Measurements from ENCODE around the gene TANC1. TPM values are rescaled to one million over a fixed set of nuclear protein-coding genes. Genes with fewer than 3 reads are reported as not detected.
A peak's percentile ranks its signal among the peaks of the same experiment; 100 is the strongest.

The TANC1 gene
- total and polyA plus RNA-seq, 4 experiments from 2014 or later, result 0.35 to 0.79 (median 0.50) TPM; not detected in 1

DNA sequence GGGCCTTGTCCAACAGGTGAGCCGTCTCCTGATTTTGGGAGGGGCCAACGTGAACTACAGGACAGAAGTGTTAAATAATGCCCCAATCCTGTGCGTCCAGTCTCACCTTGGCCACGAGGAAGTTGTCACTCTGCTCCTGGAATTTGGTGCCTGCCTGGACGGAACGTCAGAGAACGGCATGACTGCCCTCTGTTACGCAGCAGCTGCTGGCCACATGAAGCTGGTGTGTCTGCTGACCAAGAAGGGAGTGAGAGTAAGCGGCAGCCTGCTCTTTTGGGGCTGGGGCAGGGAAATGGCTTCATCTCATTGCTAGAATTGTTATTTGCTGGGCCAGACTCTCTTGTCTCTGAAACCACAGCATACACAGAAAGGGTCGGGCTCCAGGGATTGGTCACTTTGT is 225.8 kb downstream of the TANC1 start:
- CTCF ChIA-PET (ENCODE audit: partially characterized antibody), result no interaction called here
- Mint-ChIP-seq H3K27ac (no peak overlapping the region), H3K4me1 (peaks cover 0 to 6% (median under 1%) of the 10 kb centered on the region in 4 donors), H3K4me3 (no peak overlapping the region), H3K9me3 (no peaks in the 10 kb centered on the region), H3K27me3 (peaks cover 0 to 1% of the 10 kb centered on the region in 2 donors), H3K36me3 (no peaks in the 10 kb centered on the region)
- Histone ChIP-seq H3K4me3 (ENCODE audit: low read length in 2 of 2) (no peak overlapping the region), H3K9me3 (ENCODE audit: control insufficient read depth in 1 of 2, low read length in 2 of 2) (no peaks in the 10 kb centered on the region), H3K27me3 (ENCODE audit: insufficient read depth, low read length) (no peaks in the 10 kb centered on the region), H3K36me3 (ENCODE audit: insufficient read depth, low read length) (no peaks in the 10 kb centered on the region), H3K27ac (ENCODE audit: low read depth, low read length) (no peak overlapping the region), H3K4me1 (ENCODE audit: insufficient read depth, low read length) (no peaks in the 10 kb centered on the region)
- intact Hi-C loops (cut with micrococcal nuclease), result no loop called here
- DNase-seq, result no peak
- POLR2A ChIA-PET (ENCODE audit: partially characterized antibody), result no interaction called here

DNA sequence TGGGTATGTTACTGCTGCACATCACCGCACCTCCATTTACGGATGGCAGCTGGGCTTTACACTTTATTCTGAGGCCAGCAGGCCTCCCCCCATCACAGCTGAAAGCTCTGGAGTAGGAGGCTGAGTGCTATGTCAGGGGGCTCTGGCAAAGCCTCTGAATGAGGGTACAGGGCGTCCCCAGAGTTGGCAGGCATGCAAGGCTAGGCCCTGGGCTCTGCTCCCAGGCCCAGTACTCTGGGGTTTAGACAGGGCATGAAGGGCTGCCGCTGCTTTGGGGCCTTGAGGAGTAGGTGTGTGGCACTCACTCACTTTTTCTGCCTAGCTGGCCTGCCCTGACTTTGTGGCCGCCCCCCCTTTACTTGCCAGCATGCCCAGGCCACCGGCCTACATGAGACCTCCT is 227.3 kb downstream of the TANC1 start:
- Mint-ChIP-seq H3K36me3 (no peaks in the 10 kb centered on the region), H3K27ac (no peak overlapping the region), H3K4me1 (peaks cover 0 to 21% (median 2%) of the 10 kb centered on the region in 4 donors), H3K4me3 (no peak overlapping the region), H3K27me3 (peaks cover 0 to 1% of the 10 kb centered on the region in 2 donors), H3K9me3 (no peaks in the 10 kb centered on the region)
- H3K4me1 ChIP-seq (ENCODE audit: insufficient read depth, low read length), result no peaks in the 10 kb centered on the region
- CTCF ChIA-PET (ENCODE audit: partially characterized antibody), result no interaction called here
- POLR2A ChIA-PET (ENCODE audit: partially characterized antibody), result no interaction called here
- H3K27ac ChIP-seq (ENCODE audit: low read depth, low read length), result no peak overlapping the region
- H3K27me3 ChIP-seq (ENCODE audit: insufficient read depth, low read length), result no peaks in the 10 kb centered on the region
- H3K9me3 ChIP-seq (ENCODE audit: control insufficient read depth in 1 of 2, low read length in 2 of 2), result no peaks in the 10 kb centered on the region
- intact Hi-C loops (cut with micrococcal nuclease), result no loop called here
- no peaks in the 10 kb centered on the region for H3K36me3 ChIP-seq (ENCODE audit: insufficient read depth, low read length)
- no peak for DNase-seq
- H3K4me3 ChIP-seq (ENCODE audit: low read length in 2 of 2), result no peak overlapping the region

DNA sequence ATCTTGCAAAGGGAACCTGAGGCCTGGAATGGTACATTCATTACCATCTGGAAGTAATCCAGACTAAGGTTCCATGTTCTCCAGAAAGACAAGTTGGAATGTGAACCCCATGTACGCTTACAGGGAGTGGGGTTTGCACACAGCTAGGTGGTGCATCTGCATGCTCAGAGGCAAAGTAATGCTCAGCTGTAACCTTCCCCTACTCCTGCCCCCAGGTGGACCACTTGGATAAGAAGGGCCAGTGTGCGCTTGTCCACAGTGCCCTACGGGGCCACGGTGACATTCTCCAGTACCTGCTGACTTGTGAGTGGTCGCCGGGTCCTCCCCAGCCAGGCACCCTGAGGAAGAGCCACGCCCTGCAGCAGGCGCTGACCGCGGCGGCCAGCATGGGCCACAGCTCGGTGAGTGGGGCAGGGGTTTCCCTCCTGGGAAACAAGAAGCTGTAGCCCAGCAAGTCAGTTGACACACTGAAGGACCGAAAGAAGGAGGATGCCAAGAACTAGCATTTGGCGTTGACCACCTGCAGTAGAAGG is 228.0 kb downstream of the TANC1 start:
- Mint-ChIP-seq H3K27me3 (peaks cover 0 to 1% of the 10 kb centered on the region in 2 donors), H3K9me3 (no peaks in the 10 kb centered on the region), H3K4me3 (no peak overlapping the region), H3K27ac (no peak overlapping the region), H3K36me3 (no peaks in the 10 kb centered on the region), H3K4me1 (peaks cover 4 to 28% (median 8%) of the 10 kb centered on the region in 4 donors)
- no peak for DNase-seq
- CTCF ChIA-PET (ENCODE audit: partially characterized antibody), result interaction anchor here (1.4 kb wide), 1 partner anchor 13 kb away, joined by 3 read pairs; no protein-coding TSS in a partner anchor
- Histone ChIP-seq H3K9me3 (ENCODE audit: control insufficient read depth in 1 of 2, low read length in 2 of 2) (no peaks in the 10 kb centered on the region), H3K27ac (ENCODE audit: low read depth, low read length) (no peak overlapping the region), H3K4me1 (ENCODE audit: insufficient read depth, low read length) (peaks cover 7% of the 10 kb centered on the region), H3K4me3 (ENCODE audit: low read length in 2 of 2) (no peak overlapping the region), H3K36me3 (ENCODE audit: insufficient read depth, low read length) (no peaks in the 10 kb centered on the region), H3K27me3 (ENCODE audit: insufficient read depth, low read length) (no peaks in the 10 kb centered on the region)
- POLR2A ChIA-PET (ENCODE audit: partially characterized antibody), result no interaction called here
- intact Hi-C loops (cut with micrococcal nuclease), result no loop called here

DNA sequence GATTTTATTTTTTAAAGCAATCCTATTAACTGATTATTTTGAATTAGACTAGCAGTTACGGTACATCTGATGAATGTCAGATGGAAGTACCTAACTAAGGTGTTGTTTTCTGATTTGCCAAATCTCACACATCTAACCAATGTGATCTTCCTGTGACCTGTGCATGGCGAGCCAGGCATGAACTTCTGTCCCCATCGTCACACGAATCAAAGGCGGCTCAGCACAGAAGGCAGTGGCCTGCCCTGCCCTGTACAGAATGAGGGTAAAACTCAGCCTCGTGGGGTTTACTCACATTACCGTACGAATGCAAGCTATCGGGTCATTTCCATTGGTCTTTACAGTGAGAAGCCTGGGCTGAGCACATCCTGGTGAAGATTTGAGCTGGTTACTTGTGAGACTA is 230.8 kb downstream of the TANC1 start:
- Mint-ChIP-seq H3K9me3 (no peaks in the 10 kb centered on the region), H3K4me3 (peak overlapping the region in 1 of 8 donors; percentile 1), H3K4me1 (peaks cover 5 to 41% (median 16%) of the 10 kb centered on the region in 4 donors), H3K27ac (peak overlapping the region in 3 of 7 donors; percentile 25 to 81 (median 52)), H3K36me3 (no peaks in the 10 kb centered on the region), H3K27me3 (peaks cover 0 to 1% of the 10 kb centered on the region in 2 donors)
- H3K4me1 ChIP-seq (ENCODE audit: insufficient read depth, low read length), result peaks cover 13% of the 10 kb centered on the region
- intact Hi-C loops (cut with micrococcal nuclease), result no loop called here
- H3K9me3 ChIP-seq (ENCODE audit: control insufficient read depth in 1 of 2, low read length in 2 of 2), result no peaks in the 10 kb centered on the region
- ChIA-PET CTCF (ENCODE audit: partially characterized antibody) (interaction anchor here (0.8 kb wide), 1 partner anchor 80 kb away, joined by 3 read pairs; no protein-coding TSS in a partner anchor), POLR2A (ENCODE audit: partially characterized antibody) (no interaction called here)
- DNase-seq, result no peak
- H3K36me3 ChIP-seq (ENCODE audit: insufficient read depth, low read length), result no peaks in the 10 kb centered on the region
- no peak overlapping the region for H3K4me3 ChIP-seq (ENCODE audit: low read length in 2 of 2)
- H3K27ac ChIP-seq (ENCODE audit: low read depth, low read length), result no peak overlapping the region
- no peaks in the 10 kb centered on the region for H3K27me3 ChIP-seq (ENCODE audit: insufficient read depth, low read length)

DNA sequence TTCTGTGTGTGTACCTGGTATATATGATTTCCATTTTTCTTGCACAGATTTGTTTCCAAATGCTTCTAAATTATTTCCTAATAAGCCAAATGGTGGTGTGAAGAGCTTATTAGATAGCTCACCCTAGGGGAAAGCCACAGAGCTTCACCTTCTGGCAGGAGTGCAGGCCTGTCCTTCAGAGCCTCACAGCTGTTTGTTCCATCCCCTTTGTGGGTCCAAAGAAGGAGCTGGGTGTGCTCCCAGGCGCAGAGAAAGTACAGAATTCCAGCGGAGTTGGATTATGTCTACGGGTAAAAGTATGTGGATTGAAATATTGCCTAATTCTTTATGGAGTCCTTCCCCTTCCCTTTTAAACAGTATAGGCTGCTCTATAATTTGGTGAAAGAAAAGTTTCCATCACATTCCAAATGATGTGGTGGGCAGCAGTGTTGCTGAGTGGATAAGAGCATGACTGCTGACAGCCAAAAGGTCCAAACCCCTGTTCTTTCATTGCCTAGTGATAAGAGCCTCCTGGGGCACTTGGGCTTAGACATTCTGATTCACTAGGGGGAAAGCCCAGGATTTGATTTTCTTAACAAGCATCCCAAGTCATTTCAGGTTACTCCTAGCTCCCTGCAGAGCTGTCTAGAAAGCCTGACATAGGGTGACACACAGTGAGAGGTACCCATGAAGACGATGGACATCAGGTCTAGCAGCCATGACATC is 231.5 kb downstream of the TANC1 start:
- H3K4me1 ChIP-seq (ENCODE audit: insufficient read depth, low read length), result peaks cover 13% of the 10 kb centered on the region
- Mint-ChIP-seq H3K27me3 (peaks cover 0 to 1% of the 10 kb centered on the region in 2 donors), H3K4me3 (no peak overlapping the region), H3K36me3 (no peaks in the 10 kb centered on the region), H3K9me3 (no peaks in the 10 kb centered on the region), H3K27ac (peak overlapping the region; percentile 17 to 71 (median 52)), H3K4me1 (peaks cover 5 to 41% (median 16%) of the 10 kb centered on the region in 4 donors)
- H3K27me3 ChIP-seq (ENCODE audit: insufficient read depth, low read length), result no peaks in the 10 kb centered on the region
- no peak overlapping the region for H3K4me3 ChIP-seq (ENCODE audit: low read length in 2 of 2)
- intact Hi-C loops (cut with micrococcal nuclease), result no loop called here
- no peak for DNase-seq
- POLR2A ChIA-PET (ENCODE audit: partially characterized antibody), result no interaction called here
- no peak overlapping the region for H3K27ac ChIP-seq (ENCODE audit: low read depth, low read length)
- no peaks in the 10 kb centered on the region for H3K9me3 ChIP-seq (ENCODE audit: control insufficient read depth in 1 of 2, low read length in 2 of 2)
- CTCF ChIA-PET (ENCODE audit: partially characterized antibody), result interaction anchor here (0.8 kb wide), 1 partner anchor 81 kb away, joined by 3 read pairs; no protein-coding TSS in a partner anchor
- H3K36me3 ChIP-seq (ENCODE audit: insufficient read depth, low read length), result no peaks in the 10 kb centered on the region

DNA sequence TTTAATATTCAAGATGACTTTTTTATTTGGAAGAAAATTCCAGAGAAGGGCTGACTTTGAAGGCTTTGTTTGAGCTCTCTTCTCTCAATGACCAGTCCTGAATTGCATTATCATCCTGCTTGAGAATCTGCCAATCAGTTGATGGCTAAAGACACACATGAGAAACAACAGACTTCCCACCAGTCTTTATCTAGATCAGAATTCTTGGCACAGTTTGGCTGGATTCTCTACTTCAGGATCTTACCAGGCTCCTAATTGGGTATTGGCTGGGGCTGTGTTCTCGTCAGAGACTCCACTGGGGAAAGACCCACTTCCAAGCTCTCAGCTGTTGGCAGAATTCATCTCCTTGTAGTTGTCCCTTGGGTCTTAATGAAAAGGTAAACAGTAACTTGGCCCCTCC is 232.1 kb downstream of the TANC1 start:
- Mint-ChIP-seq H3K9me3 (no peaks in the 10 kb centered on the region), H3K27me3 (peaks cover 0 to 1% of the 10 kb centered on the region in 2 donors), H3K4me3 (no peak overlapping the region), H3K36me3 (no peaks in the 10 kb centered on the region), H3K27ac (peak overlapping the region in 4 of 7 donors; percentile 50 to 93 (median 90)), H3K4me1 (peaks cover 5 to 41% (median 16%) of the 10 kb centered on the region in 4 donors)
- no peak for DNase-seq
- intact Hi-C loops (cut with micrococcal nuclease), result no loop called here
- H3K4me1 ChIP-seq (ENCODE audit: insufficient read depth, low read length), result peaks cover 13% of the 10 kb centered on the region
- ChIA-PET POLR2A (ENCODE audit: partially characterized antibody) (no interaction called here), CTCF (ENCODE audit: partially characterized antibody) (interaction anchor here (1.5 kb wide), 1 partner anchor 512 kb away, joined by 3 read pairs; the partner anchor contains the start of gene MARCHF7)
- H3K36me3 ChIP-seq (ENCODE audit: insufficient read depth, low read length), result no peaks in the 10 kb centered on the region
- no peak overlapping the region for H3K4me3 ChIP-seq (ENCODE audit: low read length in 2 of 2)
- H3K27me3 ChIP-seq (ENCODE audit: insufficient read depth, low read length), result no peaks in the 10 kb centered on the region
- no peak overlapping the region for H3K27ac ChIP-seq (ENCODE audit: low read depth, low read length)
- no peaks in the 10 kb centered on the region for H3K9me3 ChIP-seq (ENCODE audit: control insufficient read depth in 1 of 2, low read length in 2 of 2)

DNA sequence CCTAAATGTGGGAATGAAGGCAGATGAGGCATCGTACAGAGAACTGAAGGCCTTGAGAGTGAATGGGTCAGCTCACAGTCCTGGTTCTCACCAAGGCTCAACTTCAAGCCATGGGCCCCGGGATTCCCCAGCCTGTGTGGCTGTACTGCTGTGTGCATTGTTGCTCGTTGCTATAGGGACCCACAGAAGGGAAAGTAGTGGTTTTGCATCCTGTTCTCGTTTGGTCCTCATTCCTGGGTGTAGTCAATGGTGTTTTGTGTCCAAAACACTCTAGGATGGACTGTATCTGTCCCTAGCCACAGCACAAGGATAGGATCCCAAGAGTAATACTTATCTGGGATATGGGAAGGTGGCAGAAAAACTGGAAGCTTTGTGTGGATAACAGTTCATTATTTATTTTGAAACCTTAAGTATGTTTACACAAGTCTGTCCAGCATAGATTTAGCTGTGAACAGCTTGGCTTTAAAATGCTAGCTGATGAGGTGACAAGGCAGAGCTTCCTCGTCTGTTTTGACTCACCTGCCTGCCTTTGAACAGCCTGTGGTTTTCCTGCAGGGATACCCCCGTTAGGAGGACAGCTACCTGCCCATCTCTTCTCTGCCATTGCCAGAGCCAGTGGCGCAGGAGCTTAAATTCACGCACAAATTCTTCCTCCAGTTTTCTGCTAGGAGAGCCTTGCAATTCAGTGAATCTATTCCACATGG is 233.1 kb downstream of the TANC1 start:
- Mint-ChIP-seq H3K9me3 (no peaks in the 10 kb centered on the region), H3K27me3 (peaks cover 0 to 1% of the 10 kb centered on the region in 2 donors), H3K4me1 (peaks cover 5 to 41% (median 16%) of the 10 kb centered on the region in 4 donors), H3K4me3 (peak overlapping the region in 4 of 8 donors; percentile 19 to 74 (median 39)), H3K36me3 (no peaks in the 10 kb centered on the region), H3K27ac (peak overlapping the region in 6 of 7 donors; percentile 50 to 93 (median 85))
- POLR2A ChIA-PET (ENCODE audit: partially characterized antibody), result no interaction called here
- intact Hi-C loops (cut with micrococcal nuclease), result no loop called here
- H3K36me3 ChIP-seq (ENCODE audit: insufficient read depth, low read length), result no peaks in the 10 kb centered on the region
- no peaks in the 10 kb centered on the region for H3K27me3 ChIP-seq (ENCODE audit: insufficient read depth, low read length)
- peak overlapping the region; percentile 5 for H3K27ac ChIP-seq (ENCODE audit: low read depth, low read length)
- CTCF ChIA-PET (ENCODE audit: partially characterized antibody), result interaction anchor here (1.5 kb wide), 1 partner anchor 511 kb away, joined by 3 read pairs; the partner anchor contains the start of gene MARCHF7
- DNase-seq, result peak; percentile 30 to 63 (median 60)
- H3K4me1 ChIP-seq (ENCODE audit: insufficient read depth, low read length), result peaks cover 13% of the 10 kb centered on the region
- H3K9me3 ChIP-seq (ENCODE audit: control insufficient read depth in 1 of 2, low read length in 2 of 2), result no peaks in the 10 kb centered on the region
- no peak overlapping the region for H3K4me3 ChIP-seq (ENCODE audit: low read length in 2 of 2)

Measured in CD4-positive, alpha-beta memory T cell (primary cell).